ENCODE results near the gene CIITA.

DNA sequence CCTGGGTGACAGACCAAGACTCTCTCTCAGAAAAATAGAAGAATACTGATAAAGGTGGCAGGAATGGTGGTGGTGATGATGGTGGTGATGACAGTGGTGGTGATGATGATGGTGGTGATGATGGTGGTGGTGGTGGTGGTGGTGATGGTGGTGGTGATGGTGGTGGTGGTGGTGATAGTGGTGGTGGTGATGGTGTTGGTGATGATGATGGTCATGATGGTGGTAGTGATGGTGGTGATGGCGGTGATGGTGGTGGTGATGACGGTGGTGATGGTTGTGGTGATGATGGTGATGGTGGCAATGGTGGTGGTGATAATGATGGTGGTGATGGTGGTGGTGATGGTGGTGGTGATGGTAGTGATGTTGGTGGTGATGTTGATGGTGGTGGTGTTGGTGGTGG lies 18.0 kb upstream of the CIITA start:
- TF ChIP-seq, protein P1, sequence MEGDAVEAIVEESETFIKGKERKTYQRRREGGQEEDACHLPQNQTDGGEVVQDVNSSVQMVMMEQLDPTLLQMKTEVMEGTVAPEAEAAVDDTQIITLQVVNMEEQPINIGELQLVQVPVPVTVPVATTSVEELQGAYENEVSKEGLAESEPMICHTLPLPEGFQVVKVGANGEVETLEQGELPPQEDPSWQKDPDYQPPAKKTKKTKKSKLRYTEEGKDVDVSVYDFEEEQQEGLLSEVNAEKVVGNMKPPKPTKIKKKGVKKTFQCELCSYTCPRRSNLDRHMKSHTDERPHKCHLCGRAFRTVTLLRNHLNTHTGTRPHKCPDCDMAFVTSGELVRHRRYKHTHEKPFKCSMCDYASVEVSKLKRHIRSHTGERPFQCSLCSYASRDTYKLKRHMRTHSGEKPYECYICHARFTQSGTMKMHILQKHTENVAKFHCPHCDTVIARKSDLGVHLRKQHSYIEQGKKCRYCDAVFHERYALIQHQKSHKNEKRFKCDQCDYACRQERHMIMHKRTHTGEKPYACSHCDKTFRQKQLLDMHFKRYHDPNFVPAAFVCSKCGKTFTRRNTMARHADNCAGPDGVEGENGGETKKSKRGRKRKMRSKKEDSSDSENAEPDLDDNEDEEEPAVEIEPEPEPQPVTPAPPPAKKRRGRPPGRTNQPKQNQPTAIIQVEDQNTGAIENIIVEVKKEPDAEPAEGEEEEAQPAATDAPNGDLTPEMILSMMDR (IDR thresholded peaks at IDR 0.05), result no peak
- TF ChIP-seq POLR2A (IDR thresholded peaks at IDR 0.05) (no peak), POLR2AphosphoS5 (IDR thresholded peaks at IDR 0.05) (no peak), EP300 (IDR thresholded peaks at IDR 0.05; ENCODE audit: low read depth) (no peak)

Measured in transverse colon (tissue), 4 donors.